ENCODE measurements around the gene ZNF23. TPM values are rescaled to one million over a fixed set of nuclear protein-coding genes. Genes with fewer than 3 reads are reported as not detected.
A peak's percentile ranks its signal among the peaks of the same experiment; 100 is the strongest.

The ZNF23 gene
- total and polyA plus RNA-seq, 12 donors = 1.7 to 34.2 (median 7.5) TPM

GRCh38 chr16:71412270-71413160 lies 49.5 kb downstream of the ZNF23 start:
- peaks cover 0 to 6% of the 10 kb centered on the region in 2 donors for H3K4me1 ChIP-seq (replicated peaks in 1 of 2)
- intact Hi-C loops (cut with DNase I) = loop anchor here (2.0 to 5.0 kb wide), 3 partner anchors 90 to 200 kb away; no protein-coding TSS in a partner anchor
- DNase-seq = peak; percentile 63 to 87 (median 73)
- 7 to 9% (median 8%) methylated on average over 14 to 24 of the region's 24 CpGs for WGBS, 4 donors
- H3K27me3 ChIP-seq = peaks cover 4% of the 10 kb centered on the region
- H3K27ac ChIP-seq = no peak overlapping the region
- TF ChIP-seq CTCF (IDR thresholded peaks at IDR 0.05) (peak; percentile 78 to 95 (median 86)), POLR2A (IDR thresholded peaks at IDR 0.05) (no peak)
- no peaks in the 10 kb centered on the region for H3K9me3 ChIP-seq (replicated peaks in 1 of 3)
- H3K4me3 ChIP-seq = no peak overlapping the region
- no peaks in the 10 kb centered on the region for H3K36me3 ChIP-seq (replicated peaks in 1 of 2)

DNA sequence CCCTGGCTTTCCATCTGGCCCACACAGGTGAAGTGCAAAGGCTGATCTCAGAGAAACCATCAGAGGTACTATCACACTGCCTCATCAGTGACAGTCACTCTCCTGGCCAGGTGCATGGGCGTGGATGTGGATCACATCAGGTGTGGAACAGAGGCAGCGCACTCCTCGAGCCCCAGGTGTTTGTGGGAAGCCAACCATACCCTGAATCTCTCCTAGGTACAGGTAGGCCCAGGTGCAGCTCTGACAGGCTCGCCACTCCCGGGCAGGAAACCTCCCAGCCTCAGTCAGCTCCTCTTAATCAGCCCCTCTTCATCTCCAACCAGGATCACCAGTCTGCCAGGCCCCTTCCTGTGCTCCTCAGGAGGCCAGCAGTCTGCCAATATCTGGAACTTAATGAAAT lies 51.9 kb downstream of the ZNF23 start:
- DNase-seq = no peak
- WGBS, 4 donors = 53 to 80% (median 66%) methylated on average over 1 to 5 of the region's 5 CpGs
- H3K9me3 ChIP-seq (replicated peaks in 1 of 3) = no peaks in the 10 kb centered on the region
- H3K36me3 ChIP-seq (replicated peaks in 1 of 2) = no peaks in the 10 kb centered on the region
- H3K27ac ChIP-seq = no peak overlapping the region
- TF ChIP-seq CTCF (IDR thresholded peaks at IDR 0.05) (no peak), POLR2A (IDR thresholded peaks at IDR 0.05) (no peak)
- peaks cover 4% of the 10 kb centered on the region for H3K27me3 ChIP-seq
- intact Hi-C loops (cut with DNase I) = loop anchor here (5.0 kb wide), 2 partner anchors 92 to 202 kb away; no protein-coding TSS in a partner anchor
- H3K4me1 ChIP-seq (replicated peaks in 1 of 2) = peaks cover 0 to 6% of the 10 kb centered on the region in 2 donors
- H3K4me3 ChIP-seq = no peak overlapping the region

- peaks cover 4% of the 10 kb centered on the region for H3K27me3 ChIP-seq
- TF ChIP-seq CTCF (IDR thresholded peaks at IDR 0.05) = no peak
- no peak for TF ChIP-seq POLR2A (IDR thresholded peaks at IDR 0.05)
- intact Hi-C loops (cut with DNase I) = no loop called here
- H3K27ac ChIP-seq = no peak overlapping the region
- H3K4me1 ChIP-seq (replicated peaks in 1 of 2) = peaks cover 0 to 6% of the 10 kb centered on the region in 2 donors
- H3K9me3 ChIP-seq (replicated peaks in 1 of 3) = no peaks in the 10 kb centered on the region
- no peaks in the 10 kb centered on the region for H3K36me3 ChIP-seq (replicated peaks in 1 of 2)
- H3K4me3 ChIP-seq = no peak overlapping the region
- 44 to 51% (median 48%) methylated on average over 16 of the region's 16 CpGs for WGBS, 4 donors
- DNase-seq = peak in 4 of 7 donors; percentile 22 to 50 (median 26)
Measured at GRCh38 chr16:71409011-71409775, 52.9 kb downstream of the ZNF23 start.

DNA sequence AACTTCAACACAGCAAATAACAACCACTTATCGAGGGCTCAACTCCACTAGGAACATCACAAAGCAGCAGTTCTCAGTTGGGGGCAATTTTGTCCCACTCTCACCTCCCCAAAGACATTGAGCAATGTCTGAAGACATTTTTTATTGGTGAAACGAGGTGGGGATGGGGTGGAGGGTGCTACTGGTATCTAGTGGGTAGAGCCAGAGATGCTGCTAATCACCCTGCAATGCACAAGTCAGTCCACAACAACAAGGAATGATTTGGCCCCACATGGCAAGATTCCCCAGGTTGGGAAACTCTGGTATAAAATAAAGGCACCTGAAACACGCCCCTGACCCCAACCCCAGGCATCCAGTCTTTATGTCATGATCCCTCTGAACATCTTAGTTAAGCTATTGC lies 53.5 kb downstream of the ZNF23 start:
- Histone ChIP-seq H3K4me3 (no peak overlapping the region), H3K27me3 (peaks cover 4% of the 10 kb centered on the region), H3K9me3 (replicated peaks in 1 of 3) (no peaks in the 10 kb centered on the region), H3K36me3 (replicated peaks in 1 of 2) (no peaks in the 10 kb centered on the region), H3K4me1 (replicated peaks in 1 of 2) (peaks cover 0 to 6% of the 10 kb centered on the region in 2 donors), H3K27ac (no peak overlapping the region)
- DNase-seq = no peak
- TF ChIP-seq POLR2A (IDR thresholded peaks at IDR 0.05) (no peak), CTCF (IDR thresholded peaks at IDR 0.05) (no peak)
- WGBS, 4 donors = 34 to 55% (median 49%) methylated on average over 3 of the region's 3 CpGs
- intact Hi-C loops (cut with DNase I) = no loop called here

Data from adrenal gland (tissue), 12 donors.